HEK293T (cell line): ENCODE results near the gene NHSL2.

ENCODE experiments used
- CTCF ChIA-PET: fragments of 350-600 bp; formaldehyde crosslinking; extraction: SDS; loops from one replicate; lab custom pipeline; 2021; ENCODE audit warnings: antibody characterized with exemption, inconsistent platforms; lab: Yijun Ruan, JAX
- POLR2A ChIA-PET: fragments of 350-600 bp; formaldehyde crosslinking; extraction: SDS; loops from one replicate; lab custom pipeline; 2020; ENCODE audit warnings: antibody characterized with exemption, inconsistent platforms; lab: Yijun Ruan, JAX
- DNase-seq: peaks from one replicate; pipeline ENCODE4 v3.0.0; 2012; ENCODE audit warnings: mixed read lengths; ENCODE audit errors: extremely low spot score
- ARNT ChIP-seq: fragments of 450-650 bp; IDR thresholded peaks from 2 replicates; pipeline ENCODE4 v1.6.1; 2017; ENCODE audit warnings: mild to moderate bottlenecking
- BHLHE40 ChIP-seq: fragments of 450-650 bp; IDR thresholded peaks from 2 replicates; pipeline ENCODE4 v1.6.1; 2016; ENCODE audit warnings: mild to moderate bottlenecking, moderate library complexity, borderline replicate concordance
- CTBP1 ChIP-seq: fragments of 450-650 bp; IDR thresholded peaks from 2 replicates; pipeline ENCODE4 v1.6.1; 2016; ENCODE audit warnings: borderline replicate concordance
- ELF4 ChIP-seq: fragments of 450-650 bp; IDR thresholded peaks from 2 replicates; pipeline ENCODE4 v1.6.1; 2017; ENCODE audit warnings: antibody characterized with exemption
- FOXA1 ChIP-seq: fragments of 450-650 bp; IDR thresholded peaks from 2 replicates; pipeline ENCODE4 v1.6.1; 2016; ENCODE audit warnings: mild to moderate bottlenecking
- FOXK2 ChIP-seq: fragments of 450-650 bp; IDR thresholded peaks from 2 replicates; pipeline ENCODE4 v1.6.1; 2016; ENCODE audit warnings: mild to moderate bottlenecking
- FOXM1 ChIP-seq: fragments of 450-650 bp; IDR thresholded peaks from 2 replicates; pipeline ENCODE4 v1.6.1; 2017; ENCODE audit warnings: mild to moderate bottlenecking, borderline replicate concordance
- HDGF ChIP-seq: fragments of 450-650 bp; IDR thresholded peaks from 2 replicates; pipeline ENCODE4 v1.6.1; 2017; ENCODE audit warnings: antibody characterized with exemption, borderline replicate concordance
- L3MBTL2 ChIP-seq: fragments of 450-650 bp; conservative IDR thresholded peaks from 2 replicates; pipeline ENCODE4 v1.6.1; 2016; ENCODE audit warnings: mild to moderate bottlenecking
- LEF1 ChIP-seq: fragments of 450-650 bp; IDR thresholded peaks from 2 replicates; pipeline ENCODE4 v1.6.1; 2017; ENCODE audit warnings: mild to moderate bottlenecking, borderline replicate concordance
- NFRKB ChIP-seq: fragments of 450-650 bp; IDR thresholded peaks from 2 replicates; pipeline ENCODE4 v1.6.1; 2016; ENCODE audit warnings: mild to moderate bottlenecking, moderate library complexity
- SP1 ChIP-seq: fragments of 450-650 bp; IDR thresholded peaks from 2 replicates; pipeline ENCODE4 v1.6.1; 2017
- SUZ12 ChIP-seq: fragments of 450-650 bp; IDR thresholded peaks from 2 replicates; pipeline ENCODE4 v1.6.1; 2016; ENCODE audit warnings: mild to moderate bottlenecking
- TARDBP ChIP-seq: fragments of 450-650 bp; IDR thresholded peaks from 2 replicates; pipeline ENCODE4 v1.6.1; 2016
- ZNF384 ChIP-seq: fragments of 450-650 bp; IDR thresholded peaks from 2 replicates; pipeline ENCODE4 v1.6.1; 2016
- TF ChIP-seq, protein P1 (sequence below): fragments of 450-650 bp; IDR thresholded peaks from 2 replicates; pipeline ENCODE4 v1.6.1; 2016

The NHSL2 gene

DNA sequence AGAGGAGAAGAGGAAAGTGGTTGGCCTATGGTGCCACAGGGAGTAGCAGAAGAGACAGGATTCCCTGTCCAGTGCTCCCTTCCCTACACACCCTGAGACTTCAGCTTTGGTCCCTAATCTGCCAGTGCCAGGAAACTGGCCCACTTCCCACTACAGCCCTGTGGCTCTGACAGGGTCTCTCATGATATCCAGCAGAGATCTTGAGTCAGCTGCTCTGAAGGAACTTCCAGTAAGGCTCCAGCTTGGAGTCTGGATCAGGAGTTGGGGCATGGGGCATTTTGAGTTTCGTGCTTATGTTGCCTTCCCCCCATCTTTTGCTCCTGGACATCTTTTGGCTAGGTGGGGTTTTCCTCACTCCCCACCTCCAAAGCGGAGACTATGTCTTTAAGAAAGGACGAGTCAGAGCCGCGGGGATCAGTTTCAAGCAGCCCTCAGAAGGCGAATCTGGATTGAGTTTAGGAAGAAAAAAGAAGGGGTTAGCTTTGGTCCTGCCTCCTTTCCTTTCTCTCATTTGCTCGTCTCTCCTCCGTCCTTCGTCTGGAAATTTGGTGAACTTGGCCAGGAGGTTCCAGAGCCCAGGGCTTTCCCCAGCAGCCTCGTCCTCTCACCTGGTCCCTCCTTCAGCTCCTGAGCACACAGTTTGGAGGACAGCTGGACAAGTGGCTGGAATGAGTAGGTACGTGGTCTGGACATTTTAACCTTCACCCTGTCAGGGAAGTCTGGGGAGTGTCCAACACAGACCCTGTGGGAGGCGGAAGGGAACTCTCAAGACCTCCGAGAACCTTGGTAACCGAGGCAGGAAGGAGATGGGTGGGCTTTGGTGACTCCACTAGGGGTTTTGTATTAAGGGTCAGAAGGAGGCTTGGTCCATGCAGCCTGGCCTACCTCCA lies 116.6 kb downstream of the NHSL2 start:
- CTCF ChIA-PET: interaction anchor here (0.6 to 5.4 kb wide), 2 partner anchors 7 to 500 kb away, joined by 4 to 66 read pairs; no protein-coding TSS in a partner anchor
- DNase-seq: no peak
- POLR2A ChIA-PET: interaction anchor here (5.9 kb wide), 1 partner anchor 13 kb away, joined by 40 read pairs; no protein-coding TSS in a partner anchor
- no peak for TF ChIP-seq FOXM1
- no peak for TF ChIP-seq TARDBP
- TF ChIP-seq ELF4: no peak
- no peak for TF ChIP-seq ARNT
- TF ChIP-seq LEF1: no peak
- TF ChIP-seq L3MBTL2: no peak
- no peak for TF ChIP-seq SP1
- TF ChIP-seq FOXK2: no peak
- no peak for TF ChIP-seq BHLHE40
- no peak for TF ChIP-seq SUZ12
- TF ChIP-seq NFRKB: no peak
- TF ChIP-seq FOXA1: no peak
- TF ChIP-seq, protein P1, sequence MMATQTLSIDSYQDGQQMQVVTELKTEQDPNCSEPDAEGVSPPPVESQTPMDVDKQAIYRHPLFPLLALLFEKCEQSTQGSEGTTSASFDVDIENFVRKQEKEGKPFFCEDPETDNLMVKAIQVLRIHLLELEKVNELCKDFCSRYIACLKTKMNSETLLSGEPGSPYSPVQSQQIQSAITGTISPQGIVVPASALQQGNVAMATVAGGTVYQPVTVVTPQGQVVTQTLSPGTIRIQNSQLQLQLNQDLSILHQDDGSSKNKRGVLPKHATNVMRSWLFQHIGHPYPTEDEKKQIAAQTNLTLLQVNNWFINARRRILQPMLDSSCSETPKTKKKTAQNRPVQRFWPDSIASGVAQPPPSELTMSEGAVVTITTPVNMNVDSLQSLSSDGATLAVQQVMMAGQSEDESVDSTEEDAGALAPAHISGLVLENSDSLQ: no peak
- no peak for TF ChIP-seq ZNF384
- TF ChIP-seq CTBP1: no peak

DNA sequence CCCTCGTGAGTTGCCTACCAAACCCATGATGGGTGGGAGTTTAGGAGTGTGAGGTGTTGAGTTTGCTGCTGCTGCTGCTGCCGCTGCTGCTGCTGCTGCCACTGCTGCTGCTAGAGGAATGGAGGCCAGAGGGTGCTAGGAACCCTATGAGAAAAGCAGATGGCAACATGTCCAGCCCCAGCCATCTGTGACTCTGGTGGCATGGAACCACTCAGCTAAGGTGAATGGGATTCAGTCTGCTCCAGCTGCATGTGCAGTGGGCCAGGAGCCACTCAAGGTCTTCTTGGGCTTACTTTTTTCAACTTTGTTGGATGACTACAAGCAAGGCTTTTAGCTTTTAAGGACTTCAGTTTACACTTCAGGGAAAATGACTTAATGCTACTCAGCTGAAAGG lies 117.3 kb downstream of the NHSL2 start:
- no peak for DNase-seq

DNA sequence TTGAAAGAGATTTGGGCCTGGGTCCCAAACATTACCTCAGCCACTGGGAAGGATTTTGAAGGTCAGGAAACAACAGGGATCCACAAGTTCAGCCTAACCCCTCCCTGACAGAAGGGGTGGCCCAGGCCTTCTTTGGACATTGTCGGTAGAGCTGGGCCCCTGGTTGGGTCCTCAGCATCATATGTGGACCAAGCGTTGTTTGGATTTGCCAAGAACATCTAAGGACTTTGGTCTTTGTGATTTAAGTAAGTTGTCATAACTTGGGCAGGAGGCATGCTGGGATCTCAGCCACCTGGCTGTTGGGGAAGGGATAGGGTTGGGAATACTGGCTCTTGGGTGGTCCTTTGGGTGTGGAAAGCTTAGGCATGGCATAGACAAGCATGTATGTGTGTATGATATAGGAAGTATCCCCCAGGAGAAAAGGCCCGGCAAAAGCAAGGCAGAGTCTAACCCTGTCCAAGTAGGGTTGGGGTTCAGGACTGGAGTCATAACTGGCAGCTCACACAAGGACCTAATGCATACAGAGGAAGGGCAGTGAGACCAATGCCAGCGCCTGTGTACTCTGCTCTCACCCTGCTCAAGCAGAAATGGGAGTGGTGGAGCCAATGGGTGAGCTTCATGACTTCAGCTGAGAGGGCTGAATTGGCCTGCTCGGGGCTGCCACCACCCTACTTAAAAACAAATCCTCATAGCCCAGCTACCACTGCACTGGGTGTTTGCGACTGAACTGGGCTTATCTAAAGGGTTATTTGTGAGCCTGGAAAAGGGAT lies 118.2 kb downstream of the NHSL2 start:
- POLR2A ChIA-PET: interaction anchor here (1.3 to 5.9 kb wide), 7 partner anchors 10 to 92 kb away, joined by 3 to 40 read pairs (median 6); no protein-coding TSS in a partner anchor

More for the DNA sequence above, 117.3 kb downstream of the NHSL2 start:
- TF ChIP-seq ARNT: no peak
- no peak for TF ChIP-seq TARDBP
- no peak for TF ChIP-seq CTBP1
- CTCF ChIA-PET: interaction anchor here (0.6 to 5.4 kb wide), 2 partner anchors 8 to 501 kb away, joined by 4 to 66 read pairs; no protein-coding TSS in a partner anchor
- POLR2A ChIA-PET: interaction anchor here (3.0 to 5.9 kb wide), 2 partner anchors 9 to 13 kb away, joined by 21 to 40 read pairs; no protein-coding TSS in a partner anchor

DNA sequence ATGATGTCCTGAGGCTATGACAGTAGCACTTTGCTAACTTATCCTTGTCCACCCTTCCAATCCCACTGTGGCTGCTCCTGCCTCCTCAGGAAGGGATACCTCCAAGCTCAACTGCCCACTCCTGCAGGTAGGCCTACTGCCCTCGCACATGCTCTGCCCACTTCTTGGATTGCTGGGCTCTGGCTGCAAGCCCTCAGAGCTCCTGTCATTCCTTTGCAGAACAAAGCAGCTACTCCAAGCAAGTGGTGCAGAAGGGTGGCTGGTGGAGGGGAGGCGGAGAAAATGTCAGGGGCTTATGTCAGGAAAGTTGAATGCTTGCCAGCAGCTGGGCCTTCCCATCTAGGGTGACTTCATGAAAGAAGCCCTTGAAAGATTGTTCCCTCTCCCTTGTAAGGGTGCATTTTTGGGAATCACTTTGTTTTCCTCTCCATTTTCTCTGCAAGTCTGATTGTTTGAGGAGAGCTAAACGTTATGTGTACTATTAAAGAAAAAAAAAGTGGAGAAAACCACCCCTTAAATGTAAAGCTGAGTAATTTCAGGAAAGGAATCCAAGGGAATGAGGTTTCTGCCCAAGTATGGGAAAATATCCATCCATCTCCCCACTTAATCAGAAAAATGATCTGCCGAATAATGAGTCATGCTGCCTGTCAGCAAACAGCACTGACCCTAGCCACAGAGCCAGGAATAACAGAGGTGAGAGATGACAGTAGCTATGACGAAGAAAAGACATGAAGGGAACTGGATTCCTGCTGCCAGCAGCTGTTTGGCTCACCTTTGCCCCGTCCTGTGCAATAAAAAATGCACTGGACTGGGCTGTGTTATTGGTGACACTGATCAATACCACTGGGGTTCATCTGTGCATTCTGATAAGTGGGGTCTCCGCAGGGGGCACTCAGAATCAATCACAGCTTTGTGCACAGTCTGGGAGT lies 119.1 kb downstream of the NHSL2 start:
- TF ChIP-seq FOXM1: no peak
- no peak for TF ChIP-seq ELF4
- TF ChIP-seq, protein P1: peak; percentile 52
- TF ChIP-seq FOXK2: no peak
- TF ChIP-seq ARNT: no peak
- no peak for TF ChIP-seq CTBP1
- no peak for DNase-seq
- ChIA-PET CTCF (interaction anchor here (0.6 to 5.4 kb wide), 5 partner anchors 9 to 600 kb away, joined by 3 to 66 read pairs (median 4); no protein-coding TSS in a partner anchor), POLR2A (interaction anchor here (0.6 to 5.9 kb wide), 14 partner anchors 11 to 1821 kb away, joined by 3 to 40 read pairs (median 4); partner anchors contain the start of genes PIN4 and RPS4X)

More for the DNA sequence above, 118.2 kb downstream of the NHSL2 start:
- CTCF ChIA-PET: interaction anchor here (1.1 to 5.4 kb wide), 3 partner anchors 9 to 95 kb away, joined by 3 to 66 read pairs (median 7); no protein-coding TSS in a partner anchor
- DNase-seq: no peak
- TF ChIP-seq HDGF (no peak), ARNT (no peak), CTBP1 (no peak), NFRKB (no peak), FOXM1 (no peak), TARDBP (no peak), FOXA1 (no peak), ZNF384 (no peak), L3MBTL2 (no peak), SP1 (no peak)

DNA sequence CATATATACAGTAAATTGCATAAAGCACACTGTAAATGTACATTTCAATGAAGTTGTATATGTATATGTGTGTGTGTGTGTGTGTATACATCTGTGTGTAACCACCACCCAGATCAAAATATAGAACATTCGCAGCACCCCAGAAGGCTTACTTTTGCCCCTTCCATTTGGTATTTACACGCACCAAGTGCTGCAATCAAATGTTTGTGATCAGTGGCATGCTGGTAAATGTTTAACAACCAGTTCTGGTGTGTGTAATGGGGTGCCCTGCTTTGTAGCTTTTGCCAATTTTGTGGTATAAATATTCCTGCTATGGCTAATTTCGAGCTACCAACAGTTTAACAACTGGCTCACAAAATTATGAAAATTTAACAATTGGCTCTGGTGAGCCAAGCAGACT lies 119.8 kb downstream of the NHSL2 start:
- DNase-seq: no peak
- ChIA-PET CTCF (interaction anchor here (0.6 to 5.4 kb wide), 5 partner anchors 10 to 599 kb away, joined by 3 to 66 read pairs (median 4); no protein-coding TSS in a partner anchor), POLR2A (interaction anchor here (0.6 to 5.9 kb wide), 12 partner anchors 10 to 247 kb away, joined by 3 to 40 read pairs (median 4); partner anchors contain the start of genes PIN4 and RPS4X)
- no peak for TF ChIP-seq NFRKB
- TF ChIP-seq FOXK2: no peak
- no peak for TF ChIP-seq CTBP1
- TF ChIP-seq TARDBP: no peak
- TF ChIP-seq L3MBTL2: no peak
- TF ChIP-seq FOXM1: no peak
- TF ChIP-seq HDGF: no peak
- TF ChIP-seq ZNF384: no peak
- TF ChIP-seq ELF4: no peak
- TF ChIP-seq FOXA1: no peak
- no peak for TF ChIP-seq ARNT
- TF ChIP-seq LEF1: no peak
- TF ChIP-seq, protein P1: no peak
- no peak for TF ChIP-seq SUZ12
